ENCODE results near the gene GEN1. TPM values are rescaled to one million over a fixed set of nuclear protein-coding genes. Genes with fewer than 3 reads are reported as not detected.

The GEN1 gene
- total and polyA plus RNA-seq, 10 of the 15 experiments (the other 5 are each of a cell fraction or from before 2014, with no cell fraction given), result 6.0 to 49.6 (median 36.0) TPM

DNA sequence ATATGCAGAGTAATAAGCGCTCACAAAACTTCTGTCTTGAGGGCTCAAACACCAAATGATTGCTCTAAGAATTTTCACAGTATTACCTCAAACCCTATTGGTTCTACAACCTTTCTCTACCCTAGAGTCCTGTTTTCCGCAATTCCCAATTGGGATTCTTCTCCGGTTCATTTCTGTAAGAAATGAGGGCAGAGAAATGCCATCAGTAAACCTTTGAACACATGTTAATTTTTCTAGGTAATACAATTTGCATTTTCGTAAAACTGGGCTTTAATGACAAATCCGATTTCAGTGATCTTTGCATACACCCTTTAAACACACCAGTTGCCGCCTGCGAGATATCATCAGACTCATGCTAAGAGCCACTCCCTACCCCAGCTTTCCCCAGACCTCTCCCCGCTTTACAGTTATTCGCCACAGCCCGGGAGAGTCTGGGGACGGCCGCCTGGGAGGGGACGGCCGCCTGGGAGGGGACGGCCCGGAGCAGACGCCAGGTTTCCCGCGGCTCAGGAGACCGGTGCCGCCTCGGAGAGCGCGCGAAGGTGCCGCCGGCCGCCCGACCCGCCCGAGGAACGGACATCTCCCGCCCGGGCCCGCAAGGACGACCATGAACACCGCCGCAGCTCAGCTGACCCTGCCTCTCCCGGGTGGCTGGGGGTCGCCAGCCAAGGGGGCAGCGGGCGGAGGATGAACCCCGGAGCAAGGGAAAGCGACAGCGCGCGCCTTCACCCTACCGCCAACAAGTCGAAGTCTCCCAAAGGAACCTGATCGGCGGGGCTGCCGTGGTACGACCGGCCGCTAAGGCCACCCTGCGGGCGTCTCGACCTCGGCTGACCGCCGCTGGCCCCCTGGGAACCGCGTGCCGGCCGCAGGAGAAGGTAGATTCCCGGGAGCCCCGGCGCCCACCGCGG, 791 bp upstream of the GEN1 start (continued):
- TF ChIP-seq RAD21 (IDR thresholded peaks at IDR 0.05; ENCODE audit: insufficient read depth, low read depth, low read length), result no peak
- TF ChIP-seq FOXM1 (IDR thresholded peaks at IDR 0.05; ENCODE audit: low read depth, low read length), result no peak
- TF ChIP-seq YY1 (IDR thresholded peaks at IDR 0.05; ENCODE audit: low read depth, low read length), result no peak
- peak; percentile 23 for TF ChIP-seq RELA (IDR thresholded peaks at IDR 0.05; ENCODE audit: borderline replicate concordance, partially characterized antibody)
- peak; percentile 83 for TF ChIP-seq POLR2A (IDR thresholded peaks at IDR 0.05; ENCODE audit: low read depth, low read length)

DNA sequence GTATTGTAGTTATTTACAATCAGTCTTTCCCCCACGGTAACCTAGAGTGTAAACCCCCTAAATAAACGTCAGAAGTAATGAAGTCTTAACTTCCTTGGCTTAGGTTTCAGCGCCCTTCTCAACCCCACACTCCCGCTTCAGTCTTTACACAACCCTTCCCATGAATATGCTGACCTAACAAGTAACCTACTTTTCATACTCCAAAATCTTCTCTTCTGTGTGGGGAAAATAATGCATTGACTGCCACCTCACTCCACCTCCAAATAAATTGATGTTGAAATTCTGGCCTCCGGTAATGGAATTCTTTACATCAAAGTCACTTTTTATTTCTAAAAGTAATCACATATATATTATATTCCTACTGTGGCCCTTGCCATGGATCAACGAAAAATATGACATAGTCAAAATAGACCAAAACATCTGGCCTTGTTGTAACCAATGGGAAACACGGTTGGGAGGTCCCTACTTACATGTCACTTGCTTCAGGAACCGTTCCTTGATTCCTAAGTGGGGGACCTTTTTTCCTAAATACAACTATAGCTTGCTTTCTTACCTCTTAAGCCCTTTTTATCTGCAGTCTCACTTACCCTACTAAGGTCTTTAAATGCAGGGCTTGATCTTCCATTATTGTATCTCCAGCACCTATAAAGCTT, 961 bp downstream of the GEN1 start:
- ChIA-PET CTCF (interaction anchor here (0.7 to 5.4 kb wide), 15 partner anchors 8 to 77 kb away, joined by 3 to 79 read pairs (median 4); no protein-coding TSS in a partner anchor), POLR2A (interaction anchor here (1.1 to 2.9 kb wide), 4 partner anchors 45 to 68 kb away, joined by 5 to 16 read pairs (median 12); no protein-coding TSS in a partner anchor), RAD21 (ENCODE audit: unreplicated experiment) (interaction anchor here (0.8 to 5.4 kb wide), 10 partner anchors 15 to 286 kb away, joined by 3 to 49 read pairs (median 10); partner anchors contain the start of gene MSGN1), SMC1A (ENCODE audit: uncharacterized antibody, unreplicated experiment) (interaction anchor here (0.6 to 6.1 kb wide), 13 partner anchors 7 to 108 kb away, joined by 3 to 60 read pairs (median 13); no protein-coding TSS in a partner anchor)
- DNase-seq (ENCODE audit: low read depth, low spot score), result no peak
- no peaks in the 10 kb centered on the region for H4K20me1 ChIP-seq (ENCODE audit: control insufficient read depth, insufficient read depth)
- H2AFZ ChIP-seq (ENCODE audit: control insufficient read depth, low read depth, low read length), result peak overlapping the region; percentile 70; the same call in 1 of the 2 replicates
- no peak for ATAC-seq
- intact Hi-C loops (cut with micrococcal nuclease; ENCODE audit: unreplicated experiment) (loop anchor here (5.0 to 10.0 kb wide), 2 partner anchors 238 to 1100 kb away; partner anchors contain the start of gene RAD51AP2), in situ Hi-C loops (cut with MboI) (no loop called here)
- H3K9me3 ChIP-seq (replicated peaks; ENCODE audit: control insufficient read depth, insufficient read depth, low read length), result no peaks in the 10 kb centered on the region
- FAIRE-seq, result no peak
- peak overlapping the region; percentile 32 for H3K4me2 ChIP-seq (ENCODE audit: control insufficient read depth, insufficient read depth)
- peak overlapping the region; percentile 94 for H3K9ac ChIP-seq (ENCODE audit: control insufficient read depth, insufficient read depth, low read length)
- WGBS (ENCODE audit: insufficient coverage, insufficient replicate concordance, low lambda C conversion rate, missing lambda C conversion rate), result 1% methylated on average over 8 of the region's 8 CpGs
- H3K27ac ChIP-seq (ENCODE audit: control insufficient read depth, insufficient read depth), result peak overlapping the region; percentile 94
- H3K4me1 ChIP-seq (ENCODE audit: control insufficient read depth, insufficient read depth, low read length), result peaks cover 9% of the 10 kb centered on the region
- peaks cover 0 to 2% of the 10 kb centered on the region in 2 experiments; a peak in 1 of 4 replicates for H3K36me3 ChIP-seq (ENCODE audit: control insufficient read depth in 2 of 2, insufficient read depth in 2 of 2, low read length in 1 of 2)
- peaks cover 95% of the 10 kb centered on the region for H3K79me2 ChIP-seq (ENCODE audit: control insufficient read depth, insufficient read depth, low read length)
- H3K27me3 ChIP-seq (replicated peaks in 1 of 2; ENCODE audit: control insufficient read depth in 2 of 2, insufficient read depth in 2 of 2, low read length in 1 of 2), result no peaks in the 10 kb centered on the region
- BruUV-seq (replicated peaks), result TSS peak; percentile 61
- peak overlapping the region; percentile 91 for H3K4me3 ChIP-seq
- TF ChIP-seq, protein P1, sequence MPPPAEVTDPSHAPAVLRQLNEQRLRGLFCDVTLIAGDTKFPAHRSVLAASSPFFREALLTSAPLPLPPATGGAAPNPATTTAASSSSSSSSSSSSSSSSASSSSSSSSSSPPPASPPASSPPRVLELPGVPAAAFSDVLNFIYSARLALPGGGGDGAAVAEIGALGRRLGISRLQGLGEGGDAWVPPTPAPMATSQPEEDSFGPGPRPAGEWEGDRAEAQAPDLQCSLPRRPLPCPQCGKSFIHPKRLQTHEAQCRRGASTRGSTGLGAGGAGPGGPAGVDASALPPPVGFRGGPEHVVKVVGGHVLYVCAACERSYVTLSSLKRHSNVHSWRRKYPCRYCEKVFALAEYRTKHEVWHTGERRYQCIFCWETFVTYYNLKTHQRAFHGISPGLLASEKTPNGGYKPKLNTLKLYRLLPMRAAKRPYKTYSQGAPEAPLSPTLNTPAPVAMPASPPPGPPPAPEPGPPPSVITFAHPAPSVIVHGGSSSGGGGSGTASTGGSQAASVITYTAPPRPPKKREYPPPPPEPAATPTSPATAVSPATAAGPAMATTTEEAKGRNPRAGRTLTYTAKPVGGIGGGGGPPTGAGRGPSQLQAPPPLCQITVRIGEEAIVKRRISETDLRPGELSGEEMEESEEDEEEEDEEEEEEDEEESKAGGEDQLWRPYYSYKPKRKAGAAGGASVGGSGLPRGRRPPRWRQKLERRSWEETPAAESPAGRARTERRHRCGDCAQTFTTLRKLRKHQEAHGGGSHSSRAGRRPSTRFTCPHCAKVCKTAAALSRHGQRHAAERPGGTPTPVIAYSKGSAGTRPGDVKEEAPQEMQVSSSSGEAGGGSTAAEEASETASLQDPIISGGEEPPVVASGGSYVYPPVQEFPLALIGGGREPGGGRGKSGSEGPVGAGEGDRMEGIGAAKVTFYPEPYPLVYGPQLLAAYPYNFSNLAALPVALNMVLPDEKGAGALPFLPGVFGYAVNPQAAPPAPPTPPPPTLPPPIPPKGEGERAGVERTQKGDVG (CRISPR knock-in tag; IDR thresholded peaks at IDR 0.05), result no peak
- TF ChIP-seq PAX8 (IDR thresholded peaks at IDR 0.05) (no peak), SIN3A (IDR thresholded peaks at IDR 0.05; ENCODE audit: low read depth, low read length) (0 out of 2 replicates have a peak, but pooled peaks have one; percentile 41), STAT1 (conservative IDR thresholded peaks at IDR 0.05) (no peak), SPI1 (IDR thresholded peaks at IDR 0.05; ENCODE audit: borderline replicate concordance, insufficient read depth, low read depth, low read length) (no peak)
- TF ChIP-seq, protein P2, sequence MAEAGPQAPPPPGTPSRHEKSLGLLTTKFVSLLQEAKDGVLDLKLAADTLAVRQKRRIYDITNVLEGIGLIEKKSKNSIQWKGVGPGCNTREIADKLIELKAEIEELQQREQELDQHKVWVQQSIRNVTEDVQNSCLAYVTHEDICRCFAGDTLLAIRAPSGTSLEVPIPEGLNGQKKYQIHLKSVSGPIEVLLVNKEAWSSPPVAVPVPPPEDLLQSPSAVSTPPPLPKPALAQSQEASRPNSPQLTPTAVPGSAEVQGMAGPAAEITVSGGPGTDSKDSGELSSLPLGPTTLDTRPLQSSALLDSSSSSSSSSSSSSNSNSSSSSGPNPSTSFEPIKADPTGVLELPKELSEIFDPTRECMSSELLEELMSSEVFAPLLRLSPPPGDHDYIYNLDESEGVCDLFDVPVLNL (IDR thresholded peaks at IDR 0.05; ENCODE audit: low read depth, low read length), result 0 out of 2 replicates have a peak, but pooled peaks have one; percentile 13
- TF ChIP-seq, protein P3, sequence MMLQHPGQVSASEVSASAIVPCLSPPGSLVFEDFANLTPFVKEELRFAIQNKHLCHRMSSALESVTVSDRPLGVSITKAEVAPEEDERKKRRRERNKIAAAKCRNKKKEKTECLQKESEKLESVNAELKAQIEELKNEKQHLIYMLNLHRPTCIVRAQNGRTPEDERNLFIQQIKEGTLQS (IDR thresholded peaks at IDR 0.05; ENCODE audit: borderline replicate concordance, extremely low read depth, low read depth, low read length), result no peak
